Measurements from ENCODE around the gene DDTL.

Gene DDTL

GRCh38 chr22:24006207-24006913 is 39.7 kb downstream of the DDTL start:
- in situ Hi-C loops (cut with HindIII; ENCODE audit: low sequenced_read_pairs) = no loop called here
- no peak for DNase-seq (ENCODE audit: low read depth)
- no peak for TF ChIP-seq CTCF (IDR thresholded peaks at IDR 0.05; ENCODE audit: low read depth, low read length, missing control alignments)
- H3K4me3 ChIP-seq (ENCODE audit: low read depth, low read length) = no peak overlapping the region

DNA sequence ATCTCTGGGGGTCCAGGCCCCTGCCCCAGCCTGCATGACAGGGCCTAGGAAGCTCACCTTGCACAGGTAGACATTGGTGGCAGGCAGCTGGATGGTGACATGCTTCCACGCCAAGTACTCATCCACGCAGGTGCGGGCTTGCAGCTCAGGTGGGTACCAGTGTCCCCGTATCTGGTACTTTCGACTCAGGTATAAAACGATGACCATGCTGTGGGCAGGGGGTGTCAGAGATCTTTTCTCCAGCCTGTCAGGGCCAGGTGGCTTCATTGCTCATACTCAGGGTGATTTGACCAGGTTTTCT is 40.2 kb downstream of the DDTL start:
- no peak for DNase-seq (ENCODE audit: low read depth)
- H3K4me3 ChIP-seq (ENCODE audit: low read depth, low read length) = no peak overlapping the region
- TF ChIP-seq CTCF (IDR thresholded peaks at IDR 0.05; ENCODE audit: low read depth, low read length, missing control alignments) = no peak
- in situ Hi-C loops (cut with HindIII; ENCODE audit: low sequenced_read_pairs) = no loop called here

- DNase-seq (ENCODE audit: low read depth) = no peak
- no peak overlapping the region for H3K4me3 ChIP-seq (ENCODE audit: low read depth, low read length)
- TF ChIP-seq CTCF (IDR thresholded peaks at IDR 0.05; ENCODE audit: low read depth, low read length, missing control alignments) = no peak
- in situ Hi-C loops (cut with HindIII; ENCODE audit: low sequenced_read_pairs) = no loop called here
These were observed 40.7 kb downstream of the DDTL start for GRCh38 chr22:24007253-24008021.

DNA sequence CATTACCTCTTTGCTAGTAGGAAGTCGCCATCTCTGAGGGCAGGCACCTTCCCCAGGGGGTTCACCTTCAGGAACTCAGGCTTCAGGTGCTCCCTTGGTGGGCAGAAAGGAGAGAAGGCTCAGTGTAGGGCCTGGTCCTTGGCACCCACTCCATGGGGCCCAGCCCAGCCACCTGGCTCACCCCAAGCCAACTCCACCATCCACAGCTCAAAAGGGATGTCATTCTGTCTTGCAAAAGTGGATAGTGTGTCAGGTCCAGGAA is 41.3 kb downstream of the DDTL start:
- no peak overlapping the region for H3K4me3 ChIP-seq (ENCODE audit: low read depth, low read length)
- in situ Hi-C loops (cut with HindIII; ENCODE audit: low sequenced_read_pairs) = no loop called here
- no peak for DNase-seq (ENCODE audit: low read depth)
- no peak for TF ChIP-seq CTCF (IDR thresholded peaks at IDR 0.05; ENCODE audit: low read depth, low read length, missing control alignments)

GRCh38 chr22:24008381-24009226 is 41.9 kb downstream of the DDTL start:
- no peak for TF ChIP-seq CTCF (IDR thresholded peaks at IDR 0.05; ENCODE audit: low read depth, low read length, missing control alignments)
- in situ Hi-C loops (cut with HindIII; ENCODE audit: low sequenced_read_pairs) = no loop called here
- no peak overlapping the region for H3K4me3 ChIP-seq (ENCODE audit: low read depth, low read length)
- no peak for DNase-seq (ENCODE audit: low read depth)

DNA sequence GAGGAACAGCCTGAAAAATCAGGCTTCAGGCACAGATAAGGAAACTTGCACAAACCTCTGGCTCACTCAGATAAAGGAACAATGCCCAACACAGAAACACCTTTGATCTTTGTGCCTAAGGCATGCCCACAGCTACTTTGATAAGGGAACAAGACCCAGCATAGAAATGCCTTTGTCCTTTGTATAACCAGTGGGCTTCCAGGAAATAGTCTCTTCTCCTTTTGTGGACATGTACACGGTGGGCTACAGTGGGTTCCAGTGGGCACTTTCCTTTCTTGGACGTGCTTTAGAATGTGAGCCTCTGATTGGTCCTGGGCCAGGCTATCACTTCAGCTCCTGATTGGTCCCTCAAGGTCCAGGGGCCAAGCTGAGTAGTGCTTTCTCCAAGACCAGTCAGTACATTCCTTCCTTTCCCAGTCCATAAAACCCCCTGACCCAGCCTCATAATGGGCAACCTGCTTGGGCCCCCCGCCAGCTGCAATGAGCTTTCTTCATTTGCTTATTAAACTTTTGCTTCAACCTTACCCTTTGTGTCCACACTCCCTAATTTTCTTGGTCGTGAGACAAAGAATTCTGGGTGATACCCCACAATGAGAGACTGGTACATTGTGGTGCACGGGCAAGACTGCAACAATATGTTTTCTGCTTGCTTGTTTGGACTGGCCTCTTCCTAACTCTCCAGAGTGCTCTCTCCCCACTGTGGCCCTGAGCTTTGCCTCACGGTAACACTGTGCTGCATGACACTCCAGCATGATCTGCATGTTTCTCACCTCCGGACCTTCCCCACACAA is 42.7 kb downstream of the DDTL start:
- no peak for TF ChIP-seq CTCF (IDR thresholded peaks at IDR 0.05; ENCODE audit: low read depth, low read length, missing control alignments)
- in situ Hi-C loops (cut with HindIII; ENCODE audit: low sequenced_read_pairs) = no loop called here
- DNase-seq (ENCODE audit: low read depth) = no peak
- no peak overlapping the region for H3K4me3 ChIP-seq (ENCODE audit: low read depth, low read length)
